ENCODE measurements around the gene MUC5AC.

The MUC5AC gene

GRCh38 chr11:1194231-1194976 lies 36.7 kb downstream of the MUC5AC start:
- no peak for DNase-seq (ENCODE audit: low read depth)
- in situ Hi-C loops (cut with HindIII; ENCODE audit: low sequenced_read_pairs) = no loop called here
- TF ChIP-seq, protein P1, sequence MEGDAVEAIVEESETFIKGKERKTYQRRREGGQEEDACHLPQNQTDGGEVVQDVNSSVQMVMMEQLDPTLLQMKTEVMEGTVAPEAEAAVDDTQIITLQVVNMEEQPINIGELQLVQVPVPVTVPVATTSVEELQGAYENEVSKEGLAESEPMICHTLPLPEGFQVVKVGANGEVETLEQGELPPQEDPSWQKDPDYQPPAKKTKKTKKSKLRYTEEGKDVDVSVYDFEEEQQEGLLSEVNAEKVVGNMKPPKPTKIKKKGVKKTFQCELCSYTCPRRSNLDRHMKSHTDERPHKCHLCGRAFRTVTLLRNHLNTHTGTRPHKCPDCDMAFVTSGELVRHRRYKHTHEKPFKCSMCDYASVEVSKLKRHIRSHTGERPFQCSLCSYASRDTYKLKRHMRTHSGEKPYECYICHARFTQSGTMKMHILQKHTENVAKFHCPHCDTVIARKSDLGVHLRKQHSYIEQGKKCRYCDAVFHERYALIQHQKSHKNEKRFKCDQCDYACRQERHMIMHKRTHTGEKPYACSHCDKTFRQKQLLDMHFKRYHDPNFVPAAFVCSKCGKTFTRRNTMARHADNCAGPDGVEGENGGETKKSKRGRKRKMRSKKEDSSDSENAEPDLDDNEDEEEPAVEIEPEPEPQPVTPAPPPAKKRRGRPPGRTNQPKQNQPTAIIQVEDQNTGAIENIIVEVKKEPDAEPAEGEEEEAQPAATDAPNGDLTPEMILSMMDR (IDR thresholded peaks at IDR 0.05; ENCODE audit: low read depth, low read length, missing control alignments) = no peak
- no peak overlapping the region for H3K4me3 ChIP-seq (ENCODE audit: low read depth, low read length)

- in situ Hi-C loops (cut with HindIII; ENCODE audit: low sequenced_read_pairs) = no loop called here
- TF ChIP-seq, protein P1 (IDR thresholded peaks at IDR 0.05; ENCODE audit: low read depth, low read length, missing control alignments) = no peak
- no peak overlapping the region for H3K4me3 ChIP-seq (ENCODE audit: low read depth, low read length)
- no peak for DNase-seq (ENCODE audit: low read depth)
Measured at GRCh38 chr11:1194977-1195681, 37.4 kb downstream of the MUC5AC start.

GRCh38 chr11:1195682-1196515 lies 38.1 kb downstream of the MUC5AC start:
- TF ChIP-seq, protein P1 (IDR thresholded peaks at IDR 0.05; ENCODE audit: low read depth, low read length, missing control alignments) = no peak
- no peak for DNase-seq (ENCODE audit: low read depth)
- no peak overlapping the region for H3K4me3 ChIP-seq (ENCODE audit: low read depth, low read length)
- in situ Hi-C loops (cut with HindIII; ENCODE audit: low sequenced_read_pairs) = no loop called here

GRCh38 chr11:1196516-1197391 lies 39.0 kb downstream of the MUC5AC start:
- H3K4me3 ChIP-seq (ENCODE audit: low read depth, low read length) = no peak overlapping the region
- DNase-seq (ENCODE audit: low read depth) = no peak
- TF ChIP-seq, protein P1 (IDR thresholded peaks at IDR 0.05; ENCODE audit: low read depth, low read length, missing control alignments) = no peak
- in situ Hi-C loops (cut with HindIII; ENCODE audit: low sequenced_read_pairs) = no loop called here

GRCh38 chr11:1197431-1197885 lies 39.7 kb downstream of the MUC5AC start:
- in situ Hi-C loops (cut with HindIII; ENCODE audit: low sequenced_read_pairs) = no loop called here
- TF ChIP-seq, protein P1 (IDR thresholded peaks at IDR 0.05; ENCODE audit: low read depth, low read length, missing control alignments) = no peak
- H3K4me3 ChIP-seq (ENCODE audit: low read depth, low read length) = no peak overlapping the region
- no peak for DNase-seq (ENCODE audit: low read depth)
